ENCODE measurements around the gene TKT.

DNA sequence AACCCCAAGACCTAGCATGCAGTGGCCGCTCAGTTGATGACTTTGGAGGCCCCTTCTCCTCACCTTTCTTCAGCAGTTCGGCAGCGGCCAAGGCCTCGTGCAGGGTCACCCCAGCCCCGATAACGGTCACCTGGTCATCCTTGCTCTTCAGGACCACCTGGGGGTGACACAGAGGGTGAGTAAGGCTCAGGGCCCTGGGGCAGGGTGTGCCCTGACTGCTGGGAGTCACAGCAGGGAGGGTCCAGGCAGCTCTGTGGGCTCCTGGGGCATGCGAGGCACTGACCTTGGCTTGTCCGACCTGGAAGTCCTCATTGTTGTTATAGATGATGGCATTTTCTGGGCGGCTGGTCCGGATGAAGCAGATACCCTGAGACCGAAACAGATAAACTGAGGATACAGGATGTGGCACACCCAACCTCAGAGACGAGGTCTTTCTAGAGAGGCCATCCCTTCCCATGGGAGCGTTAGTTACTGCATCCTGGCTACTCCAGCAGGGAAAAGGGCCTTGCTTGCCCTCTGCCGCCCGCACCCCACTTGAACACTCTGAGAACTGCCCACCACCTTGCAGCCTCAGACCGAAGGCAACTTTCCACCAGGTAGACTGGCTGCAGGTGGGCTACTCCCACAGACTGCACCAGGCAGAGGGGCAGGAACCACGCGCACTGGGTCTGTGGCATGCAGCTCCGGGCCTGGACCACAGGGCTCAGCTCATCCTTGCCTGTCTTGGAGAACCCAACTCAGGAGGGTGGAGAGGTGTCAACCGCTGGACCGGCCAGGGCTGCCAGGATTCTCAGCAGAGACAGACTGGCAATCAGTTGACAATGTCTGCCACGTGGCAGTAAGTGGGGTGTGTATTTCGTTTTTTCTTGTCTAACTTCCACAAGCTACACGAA, 27.6 kb downstream of the TKT start:
- no peak for TF ChIP-seq SP1 (IDR thresholded peaks at IDR 0.05)
- TF ChIP-seq TARDBP (IDR thresholded peaks at IDR 0.05), result no peak
- TF ChIP-seq, protein P1, sequence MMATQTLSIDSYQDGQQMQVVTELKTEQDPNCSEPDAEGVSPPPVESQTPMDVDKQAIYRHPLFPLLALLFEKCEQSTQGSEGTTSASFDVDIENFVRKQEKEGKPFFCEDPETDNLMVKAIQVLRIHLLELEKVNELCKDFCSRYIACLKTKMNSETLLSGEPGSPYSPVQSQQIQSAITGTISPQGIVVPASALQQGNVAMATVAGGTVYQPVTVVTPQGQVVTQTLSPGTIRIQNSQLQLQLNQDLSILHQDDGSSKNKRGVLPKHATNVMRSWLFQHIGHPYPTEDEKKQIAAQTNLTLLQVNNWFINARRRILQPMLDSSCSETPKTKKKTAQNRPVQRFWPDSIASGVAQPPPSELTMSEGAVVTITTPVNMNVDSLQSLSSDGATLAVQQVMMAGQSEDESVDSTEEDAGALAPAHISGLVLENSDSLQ (IDR thresholded peaks at IDR 0.05), result no peak
- no peak for TF ChIP-seq NFRKB (IDR thresholded peaks at IDR 0.05)
